Measurements from ENCODE around the gene SSU72. TPM values are rescaled to one million over a fixed set of nuclear protein-coding genes. Genes with fewer than 3 reads are reported as not detected.

SSU72 gene
- 10 to 100 TPM; 35.4 to 40.4 TPM for total RNA-seq
- 10 to 100 TPM; 48.2 to 57.4 TPM for polyA plus RNA-seq

GRCh38 chr1:1574721-1575537, at the start of gene SSU72:
Gene SSU72, minus strand, starts transcription at chr1:1574863. Its CDS starts 306 bp downstream, at chr1:1574557.
- H3K9me3 ChIP-seq (ENCODE audit: control insufficient read depth in 4 of 4, low read length in 3 of 4), result no peaks in the 10 kb centered on the region
- DNase-seq (ENCODE audit: low spot score), result peak; percentile 94
- peak within 1 kb of the TSS; percentile 95 to 99 for H3K27ac ChIP-seq (ENCODE audit: low read depth in 1 of 2, low read length in 2 of 2)
- under 1% methylated on average over 87 of the region's 87 CpGs for WGBS
- TF ChIP-seq NR2F2 (IDR thresholded peaks at IDR 0.05) (no peak), YY1 (IDR thresholded peaks at IDR 0.05) (peak; percentile 75), EGR1 (IDR thresholded peaks at IDR 0.05; ENCODE audit: low read depth in 2 of 2) (peak in 1 of 2 donors; percentile 27), CTCF (IDR thresholded peaks at IDR 0.05; ENCODE audit: low read depth, low read length, missing input control) (no peak), FOXA2 (IDR thresholded peaks at IDR 0.05) (no peak), HNF4A (conservative IDR thresholded peaks at IDR 0.05) (no peak), RXRA (IDR thresholded peaks at IDR 0.05) (no peak), RAD21 (IDR thresholded peaks at IDR 0.05) (peak in 1 of 2 donors; percentile 24), SP1 (IDR thresholded peaks at IDR 0.05) (peak; percentile 41), GABPA (IDR thresholded peaks at IDR 0.05 in 1 of 2, conservative IDR thresholded peaks at IDR 0.05 in 1 of 2) (peak in 1 of 2 donors; percentile 81), MAX (IDR thresholded peaks at IDR 0.05) (no peak), ZBTB33 (IDR thresholded peaks at IDR 0.05) (peak; percentile 37), TAF1 (conservative IDR thresholded peaks at IDR 0.05) (peak; percentile 16), JUND (IDR thresholded peaks at IDR 0.05) (no peak), ATF3 (IDR thresholded peaks at IDR 0.05) (no peak)
- no peaks in the 10 kb centered on the region for H3K27me3 ChIP-seq (ENCODE audit: control insufficient read depth in 4 of 4, insufficient read depth in 4 of 4, low read length in 3 of 4)
- H3K9ac ChIP-seq (ENCODE audit: low read depth in 1 of 2, low read length in 2 of 2), result peak within 1 kb of the TSS; percentile 93 to 97
- H3K36me3 ChIP-seq (ENCODE audit: control insufficient read depth in 4 of 4, insufficient read depth in 3 of 4, low read depth in 1 of 4, low read length in 3 of 4), result peaks cover 1 to 5% (median 3%) of the 10 kb centered on the region in 4 donors
- peaks cover 4 to 35% (median 22%) of the 10 kb centered on the region in 4 donors for H3K4me1 ChIP-seq (ENCODE audit: control insufficient read depth in 4 of 4, insufficient read depth in 4 of 4, low read length in 3 of 4)
- H3K4me3 ChIP-seq (ENCODE audit: low read depth in 1 of 3, low read length in 3 of 3), result peak within 1 kb of the TSS; percentile 96 to 99 (median 97)

GRCh38 chr1:1623631-1624442, 49.2 kb upstream of the SSU72 start:
- Histone ChIP-seq H3K9me3 (ENCODE audit: control insufficient read depth in 4 of 4, low read length in 3 of 4) (no peaks in the 10 kb centered on the region), H3K4me3 (ENCODE audit: low read depth in 1 of 3, low read length in 3 of 3) (no peak overlapping the region), H3K27me3 (ENCODE audit: control insufficient read depth in 4 of 4, insufficient read depth in 4 of 4, low read length in 3 of 4) (no peaks in the 10 kb centered on the region), H3K36me3 (ENCODE audit: control insufficient read depth in 4 of 4, insufficient read depth in 3 of 4, low read depth in 1 of 4, low read length in 3 of 4) (peaks cover 0 to 19% (median 4%) of the 10 kb centered on the region in 4 donors), H3K9ac (ENCODE audit: low read depth in 1 of 2, low read length in 2 of 2) (no peak overlapping the region), H3K27ac (ENCODE audit: low read depth in 1 of 2, low read length in 2 of 2) (no peak overlapping the region), H3K4me1 (ENCODE audit: control insufficient read depth in 4 of 4, insufficient read depth in 4 of 4, low read length in 3 of 4) (peaks cover 2 to 16% (median 13%) of the 10 kb centered on the region in 4 donors)
- DNase-seq (ENCODE audit: low spot score), result no peak
- 96% methylated on average over 51 of the region's 51 CpGs for WGBS
- no peak for TF ChIP-seq HNF4G (IDR thresholded peaks at IDR 0.05)
- no peak for TF ChIP-seq FOXA2 (IDR thresholded peaks at IDR 0.05)
- TF ChIP-seq SP1 (IDR thresholded peaks at IDR 0.05), result no peak
- TF ChIP-seq TAF1 (conservative IDR thresholded peaks at IDR 0.05), result no peak
- no peak for TF ChIP-seq CTCF (IDR thresholded peaks at IDR 0.05; ENCODE audit: low read depth, low read length, missing input control)
- TF ChIP-seq HNF4A (conservative IDR thresholded peaks at IDR 0.05), result no peak
- no peak for TF ChIP-seq NR2F2 (IDR thresholded peaks at IDR 0.05)
- TF ChIP-seq RXRA (IDR thresholded peaks at IDR 0.05), result no peak
- no peak for TF ChIP-seq ATF3 (IDR thresholded peaks at IDR 0.05)
- no peak for TF ChIP-seq JUND (IDR thresholded peaks at IDR 0.05)
- TF ChIP-seq REST (IDR thresholded peaks at IDR 0.05), result no peak

All from liver (tissue), 9 donors.